Vagina (tissue), 2 donors: ENCODE results near the gene RND2. TPM values are rescaled to one million over a fixed set of nuclear protein-coding genes. Genes with fewer than 3 reads are reported as not detected.

Experiments used
- DNase-seq, 2 donors: peaks; one replicate each; pipeline ENCODE4 v3.0.0-alpha.2; 2017; ENCODE audit errors: extremely low spot score in 2 of 2
- H3K27ac ChIP-seq: fragments of 200-600 bp; sonication (generic); one replicate; pipeline ENCODE4 v1.5.1; 2019
- H3K27me3 ChIP-seq: fragments of 200-600 bp; sonication (generic); one replicate; pipeline ENCODE4 v1.5.1; 2019
- H3K36me3 ChIP-seq, 2 donors: fragments of 200-600 bp; sonication (generic); one replicate each; pipeline ENCODE4 v1.5.1; 2017 to 2019
- H3K4me1 ChIP-seq: fragments of 200-600 bp; sonication (generic); one replicate; pipeline ENCODE4 v1.5.1; 2019
- H3K4me3 ChIP-seq, 2 donors: fragments of 200-600 bp; sonication (generic); 1 replicate in 1 of 2; 2 replicates in 1 of 2; pipeline ENCODE4 v1.5.1; 2016 to 2019
- H3K9me3 ChIP-seq: fragments of 200-600 bp; sonication (generic); one replicate; pipeline ENCODE4 v1.5.1; 2019
- POLR2A ChIP-seq, 2 donors: fragments of 450-650 bp; IDR thresholded peaks; one replicate each; pipeline ENCODE4 v1.6.1; 2017; ENCODE audit warnings: antibody characterized with exemption in 2 of 2, mild to moderate bottlenecking in 2 of 2, moderate library complexity in 2 of 2
- POLR2AphosphoS5 ChIP-seq, 2 donors: sonication (generic); formaldehyde crosslinking; IDR thresholded peaks; one replicate each; pipeline ENCODE4 v1.9.0; 2017; ENCODE audit warnings: antibody characterized with exemption in 2 of 2, mild to moderate bottlenecking in 2 of 2, low read depth in 1 of 2; ENCODE audit not compliant: insufficient read depth in 1 of 2
- intact Hi-C: fragments of 100-400 bp; cut with DNase I; formaldehyde crosslinking; loops from one replicate; pipeline ENCODE4 v1.15.1; 2023
- total RNA-seq: library from RNA; depleted of rRNA; stranded (reverse); fragments of >200 nt; gene quantifications from one replicate; pipeline ENCODE4 v1.2.3, GENCODE V29; 2016
- TF ChIP-seq, protein P1 (sequence below), 3 experiments: fragments of 450-650 bp in 2 of 3; fragments of 200-600 bp in 1 of 3; sonication (generic) in 1 of 3; IDR thresholded peaks; one replicate each; pipeline ENCODE4 v1.5.1; 2017 to 2019; ENCODE audit warnings: antibody characterized with exemption in 3 of 3, mild to moderate bottlenecking in 2 of 3, moderate library complexity in 2 of 3

RND2 gene
- total RNA-seq, 1 donor from 2014 or later = 1.5 TPM

DNA sequence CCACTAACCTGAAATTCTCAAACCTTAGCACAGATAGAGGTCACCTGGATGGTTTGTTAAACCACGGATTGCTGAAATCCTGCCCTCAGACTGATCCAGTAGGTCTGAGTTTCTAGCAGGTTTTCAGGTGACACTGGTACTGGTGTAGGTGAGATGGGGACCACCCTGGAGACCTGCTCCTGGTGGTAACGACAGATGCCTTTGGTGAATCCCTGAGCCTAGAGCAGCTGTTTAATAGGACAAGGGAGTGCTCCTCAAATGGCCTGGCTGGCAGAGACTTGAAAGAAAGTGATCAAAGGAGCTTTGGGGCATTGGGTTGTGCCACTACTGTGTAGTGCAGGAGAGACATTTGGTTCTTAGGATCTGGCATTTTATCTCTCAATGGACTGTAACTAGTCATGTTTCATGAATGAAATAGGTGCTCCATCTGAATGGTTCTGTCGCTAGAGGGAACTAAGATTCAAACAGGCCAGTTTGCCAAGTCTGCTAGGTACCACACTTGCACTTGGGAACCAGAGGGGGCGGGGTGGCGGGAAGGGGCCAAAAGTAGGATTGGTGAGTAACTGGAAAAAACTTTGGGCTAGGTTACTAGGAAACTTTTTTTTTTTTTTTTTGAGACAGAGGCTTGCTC lies 21.4 kb upstream of the RND2 start:
- H3K27ac ChIP-seq = no peak overlapping the region
- H3K36me3 ChIP-seq = peaks cover 0 to 37% of the 10 kb centered on the region in 2 donors
- H3K4me1 ChIP-seq = peaks cover 40% of the 10 kb centered on the region

DNA sequence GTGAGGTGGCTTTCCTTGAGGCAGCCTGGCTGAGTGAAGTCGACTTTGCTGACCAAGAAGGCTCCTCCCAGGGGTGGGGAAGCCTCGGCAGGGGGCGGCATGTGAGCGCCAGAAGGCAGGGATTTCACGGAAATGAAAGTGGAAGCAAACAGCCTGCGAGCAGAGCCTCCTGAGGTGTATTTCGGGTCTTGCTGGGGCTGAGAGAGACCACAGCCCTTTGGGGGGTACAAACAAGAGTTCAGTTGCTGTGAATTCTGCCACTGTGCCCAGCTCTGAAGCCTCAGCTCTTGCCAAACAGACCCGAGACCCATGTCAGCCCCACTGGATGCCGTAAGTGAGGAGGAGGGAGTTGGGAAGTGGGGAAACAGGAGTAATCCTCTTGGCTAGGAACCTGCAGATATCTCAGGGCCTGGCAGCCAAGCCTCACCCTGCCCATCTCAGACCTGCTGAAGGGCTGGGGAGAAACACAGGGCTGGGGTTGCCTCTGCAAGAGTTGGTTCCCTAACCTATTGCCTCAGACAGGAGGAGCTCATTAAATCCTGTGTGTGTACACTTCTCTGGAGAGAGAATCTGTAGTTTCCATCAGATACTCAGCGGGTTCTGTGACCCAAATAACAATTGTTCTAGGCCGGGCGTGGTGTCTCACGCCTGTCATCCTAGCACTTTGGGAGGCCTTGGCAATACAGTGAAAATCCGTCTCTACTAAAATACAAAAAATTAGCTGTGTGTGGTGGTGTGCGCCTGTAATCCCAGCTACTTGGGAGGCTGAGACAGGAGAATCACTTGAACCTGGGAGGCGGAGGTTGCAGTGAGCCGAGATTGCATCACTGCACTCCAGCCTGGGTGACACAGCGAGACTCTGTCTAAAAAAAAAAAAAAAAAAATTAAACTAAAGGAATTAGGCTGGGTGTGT lies 18.1 kb upstream of the RND2 start, which contains the start of gene IFI35:
IFI35 (plus strand) TSS at position 146 of the 913 bp plus-strand sequence; CDS start at position 310, 164 bp downstream.
- Histone ChIP-seq H3K4me3 (peak within 1 kb of the TSS; percentile 64 to 78), H3K36me3 (peaks cover 0 to 22% of the 10 kb centered on the region in 2 donors), H3K27me3 (no peaks in the 10 kb centered on the region), H3K27ac (peak within 1 kb of the TSS; percentile 88), H3K9me3 (no peaks in the 10 kb centered on the region), H3K4me1 (peaks cover 50% of the 10 kb centered on the region)
- intact Hi-C loops = no loop called here
- DNase-seq = peak in 1 of 2 donors; percentile 94
- peak; percentile 77 to 84 for TF ChIP-seq POLR2AphosphoS5 (IDR thresholded peaks at IDR 0.05; ENCODE audit: insufficient read depth in 1 of 2, low read depth in 1 of 2)
- peak in 1 of 2 donors; percentile 34 for TF ChIP-seq POLR2A (IDR thresholded peaks at IDR 0.05)
- TF ChIP-seq, protein P1, sequence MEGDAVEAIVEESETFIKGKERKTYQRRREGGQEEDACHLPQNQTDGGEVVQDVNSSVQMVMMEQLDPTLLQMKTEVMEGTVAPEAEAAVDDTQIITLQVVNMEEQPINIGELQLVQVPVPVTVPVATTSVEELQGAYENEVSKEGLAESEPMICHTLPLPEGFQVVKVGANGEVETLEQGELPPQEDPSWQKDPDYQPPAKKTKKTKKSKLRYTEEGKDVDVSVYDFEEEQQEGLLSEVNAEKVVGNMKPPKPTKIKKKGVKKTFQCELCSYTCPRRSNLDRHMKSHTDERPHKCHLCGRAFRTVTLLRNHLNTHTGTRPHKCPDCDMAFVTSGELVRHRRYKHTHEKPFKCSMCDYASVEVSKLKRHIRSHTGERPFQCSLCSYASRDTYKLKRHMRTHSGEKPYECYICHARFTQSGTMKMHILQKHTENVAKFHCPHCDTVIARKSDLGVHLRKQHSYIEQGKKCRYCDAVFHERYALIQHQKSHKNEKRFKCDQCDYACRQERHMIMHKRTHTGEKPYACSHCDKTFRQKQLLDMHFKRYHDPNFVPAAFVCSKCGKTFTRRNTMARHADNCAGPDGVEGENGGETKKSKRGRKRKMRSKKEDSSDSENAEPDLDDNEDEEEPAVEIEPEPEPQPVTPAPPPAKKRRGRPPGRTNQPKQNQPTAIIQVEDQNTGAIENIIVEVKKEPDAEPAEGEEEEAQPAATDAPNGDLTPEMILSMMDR (IDR thresholded peaks at IDR 0.05) = peak; percentile 21 to 85 (median 36)

More for the DNA sequence above, 21.4 kb upstream of the RND2 start:
- Histone ChIP-seq H3K9me3 (no peaks in the 10 kb centered on the region), H3K4me3 (no peak overlapping the region), H3K27me3 (no peaks in the 10 kb centered on the region)
- intact Hi-C loops = no loop called here
- no peak for TF ChIP-seq POLR2A (IDR thresholded peaks at IDR 0.05)
- TF ChIP-seq POLR2AphosphoS5 (IDR thresholded peaks at IDR 0.05; ENCODE audit: insufficient read depth in 1 of 2, low read depth in 1 of 2) = no peak
- TF ChIP-seq, protein P1 (IDR thresholded peaks at IDR 0.05) = no peak
- no peak for DNase-seq

DNA sequence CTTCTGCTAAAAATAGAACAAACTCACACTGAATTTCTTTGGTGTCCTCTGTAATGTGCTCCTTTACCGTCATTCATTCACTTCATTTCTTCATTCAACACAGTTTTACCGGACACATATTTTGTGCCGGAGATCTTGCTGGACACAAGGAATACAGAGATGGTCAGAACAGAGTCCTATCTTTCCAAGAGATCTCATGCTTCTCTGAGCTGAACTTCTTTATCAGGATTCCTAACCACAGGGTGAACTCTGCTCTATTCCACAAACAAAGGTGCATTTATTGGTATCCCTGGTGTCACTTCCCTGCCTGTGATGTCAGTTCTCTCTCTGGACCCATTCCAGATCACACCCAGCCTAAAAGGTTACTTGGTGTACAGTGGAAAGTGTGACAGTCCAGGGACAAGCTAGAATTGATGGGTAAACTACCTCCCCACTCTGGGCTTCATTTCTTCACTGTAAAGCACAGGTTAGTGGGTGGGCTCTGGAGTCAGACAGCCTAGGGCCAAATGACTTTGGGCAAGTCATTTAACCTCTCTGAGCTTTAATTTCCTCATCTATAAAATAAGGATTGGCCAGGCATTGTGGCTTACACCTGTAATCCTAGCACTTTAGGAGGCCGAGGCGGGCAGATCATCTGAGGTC lies 14.2 kb upstream of the RND2 start:
- Histone ChIP-seq H3K27me3 (no peaks in the 10 kb centered on the region), H3K36me3 (peaks cover 0 to 16% of the 10 kb centered on the region in 2 donors), H3K27ac (no peak overlapping the region), H3K4me1 (peaks cover 82% of the 10 kb centered on the region), H3K9me3 (no peaks in the 10 kb centered on the region), H3K4me3 (no peak overlapping the region)
- intact Hi-C loops = no loop called here
- no peak for DNase-seq
- TF ChIP-seq POLR2AphosphoS5 (IDR thresholded peaks at IDR 0.05; ENCODE audit: insufficient read depth in 1 of 2, low read depth in 1 of 2) (no peak), POLR2A (IDR thresholded peaks at IDR 0.05) (no peak)
- TF ChIP-seq, protein P1 (IDR thresholded peaks at IDR 0.05) = no peak

DNA sequence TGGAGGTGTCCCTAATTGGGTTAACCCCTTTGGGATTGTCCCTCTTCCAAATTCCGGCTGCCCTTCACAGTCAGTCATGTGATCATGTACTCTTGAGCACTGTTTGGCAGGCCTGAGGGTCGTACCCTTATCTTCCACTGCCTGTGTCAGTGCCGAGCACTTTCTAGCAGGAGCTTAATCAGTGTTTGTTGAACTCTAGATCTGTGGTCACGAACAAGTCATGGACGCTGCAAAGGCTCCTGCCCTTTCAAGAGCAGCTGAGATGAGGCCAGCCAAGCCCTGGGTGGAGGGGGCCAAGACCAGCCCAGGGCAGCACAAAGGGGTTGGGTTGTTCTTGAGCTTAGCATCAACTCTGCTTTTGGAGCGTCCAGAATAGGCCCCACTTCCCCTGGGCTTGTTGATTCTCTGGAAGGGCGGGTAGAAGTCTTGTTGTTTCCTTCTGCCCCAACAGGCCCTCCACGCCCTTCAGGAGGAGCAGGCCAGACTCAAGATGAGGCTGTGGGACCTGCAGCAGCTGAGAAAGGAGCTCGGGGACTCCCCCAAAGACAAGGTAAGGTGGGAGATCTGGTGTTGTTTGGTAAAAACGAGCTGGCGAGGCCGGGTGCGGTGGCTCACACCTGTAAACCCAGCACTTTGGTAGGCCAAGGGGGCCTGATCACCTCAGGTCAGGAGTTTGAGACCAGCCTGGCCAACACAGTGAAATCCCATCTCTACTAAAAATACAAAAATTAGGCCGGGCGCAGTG lies 13.1 kb upstream of the RND2 start:
- no peaks in the 10 kb centered on the region for H3K27me3 ChIP-seq
- H3K4me1 ChIP-seq = peaks cover 81% of the 10 kb centered on the region
- intact Hi-C loops = no loop called here

More for the DNA sequence above, 13.1 kb upstream of the RND2 start:
- Histone ChIP-seq H3K9me3 (no peaks in the 10 kb centered on the region), H3K36me3 (peaks cover 0 to 26% of the 10 kb centered on the region in 2 donors), H3K4me3 (no peak overlapping the region), H3K27ac (peak overlapping the region; percentile 25)
- no peak for TF ChIP-seq POLR2AphosphoS5 (IDR thresholded peaks at IDR 0.05; ENCODE audit: insufficient read depth in 1 of 2, low read depth in 1 of 2)
- TF ChIP-seq, protein P1 (IDR thresholded peaks at IDR 0.05) = no peak
- no peak for TF ChIP-seq POLR2A (IDR thresholded peaks at IDR 0.05)
- no peak for DNase-seq
